Measurements from ENCODE around the gene CLTB. TPM values are rescaled to one million over a fixed set of nuclear protein-coding genes. Genes with fewer than 3 reads are reported as not detected.
A peak's percentile ranks its signal among the peaks of the same experiment; 100 is the strongest.

Gene CLTB
- total and polyA plus RNA-seq, 2 of the 8 experiments (the other 6 are each of a cell fraction or from before 2014, with no cell fraction given): 25.9 to 34.9 TPM

DNA sequence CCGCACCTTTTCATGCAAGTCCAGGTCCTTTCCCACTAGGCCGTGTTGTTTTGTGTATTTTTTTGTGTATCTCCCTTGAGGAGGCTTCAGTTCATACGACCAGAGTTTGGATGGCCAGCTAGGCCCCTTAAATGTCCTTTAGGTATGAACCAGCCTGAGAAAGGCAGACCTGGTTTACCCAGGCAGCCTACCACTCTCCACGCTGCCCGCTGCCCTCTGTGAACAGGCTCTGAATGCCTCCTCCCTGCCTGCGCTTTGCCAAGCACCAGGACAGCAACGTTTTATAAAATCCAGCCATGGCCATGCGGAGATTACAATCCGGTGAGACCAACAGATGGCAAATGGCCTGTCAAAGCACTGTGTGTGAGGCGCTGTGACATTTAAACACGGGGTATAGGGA lies 626 bp upstream of the CLTB start:
- Histone ChIP-seq H3K27ac (ENCODE audit: low read depth, low read length) (no peak overlapping the region), H3K9me3 (ENCODE audit: insufficient read depth in 2 of 2, low read depth in 1 of 2, low read length in 1 of 2) (peaks cover 9 to 12% of the 10 kb centered on the region in 2 experiments; a peak in 1 of 4 replicates), H3K23me2 (ENCODE audit: low read depth, low read length) (no peaks in the 10 kb centered on the region; the same call in 1 of the 2 replicates), H2AFZ (ENCODE audit: low read length) (peak overlapping the region; percentile 73), H3K56ac (replicated peaks; ENCODE audit: insufficient read length, low read depth, low read length) (no peak overlapping the region), H2BK15ac (ENCODE audit: low read length) (peak overlapping the region; percentile 46; the same call in 1 of the 2 replicates), H2BK12ac (ENCODE audit: low read depth, low read length) (no peak overlapping the region), H3K79me1 (ENCODE audit: low read depth, low read length) (no peaks in the 10 kb centered on the region), H3K9ac (replicated peaks in 1 of 4; ENCODE audit: extremely low read depth in 1 of 4, low read depth in 3 of 4, low read length in 3 of 4) (peak overlapping the region in 2 of 4 experiments; percentile 5 to 29; a peak in 2 of 7 replicates), H2BK20ac (ENCODE audit: low read length) (peak overlapping the region; percentile 34; the same call in 1 of the 2 replicates), H2BK5ac (ENCODE audit: low read depth, low read length) (no peak overlapping the region), H2BK120ac (replicated peaks; ENCODE audit: low read depth, low read length) (no peak overlapping the region), H3K18ac (ENCODE audit: extremely low read depth, low read length) (0 out of 2 replicates have a peak overlapping the region, but pooled peaks have one; percentile 24), H2AK5ac (ENCODE audit: low read depth, low read length) (no peak overlapping the region), H4K20me1 (replicated peaks in 1 of 2; ENCODE audit: control insufficient read depth in 1 of 2, insufficient read depth in 2 of 2, low read length in 2 of 2) (peaks cover 0 to 2% of the 10 kb centered on the region in 2 experiments), H3K27me3 (replicated peaks in 1 of 4; ENCODE audit: control insufficient read depth in 3 of 4, extremely low read depth in 1 of 4, insufficient read depth in 3 of 4, low read length in 3 of 4) (peaks cover 0 to 11% (median 9%) of the 10 kb centered on the region in 4 experiments; a peak in 6 of 7 replicates), H3K4me2 (ENCODE audit: insufficient read depth in 1 of 2, low read depth in 2 of 2, low read length in 2 of 2) (peak overlapping the region; percentile 8 to 66; a peak in 3 of 4 replicates), H3K14ac (ENCODE audit: insufficient read length) (no peak overlapping the region), H4K91ac (replicated peaks; ENCODE audit: insufficient read length, low read length) (no peak overlapping the region), H3K4me3 (ENCODE audit: extremely low read depth in 1 of 4, insufficient read depth in 2 of 4, low read depth in 3 of 4, low read length in 4 of 4) (peak overlapping the region in 3 of 4 experiments; percentile 18 to 77 (median 30); a peak in 4 of 8 replicates), H3K23ac (ENCODE audit: insufficient read length) (no peak overlapping the region), H3K4me1 (replicated peaks in 1 of 4; ENCODE audit: control insufficient read depth in 3 of 4, insufficient read depth in 4 of 4, low read length in 3 of 4) (peaks cover 0 to 3% (median 0%) of the 10 kb centered on the region in 4 experiments; a peak in 4 of 7 replicates), H4K5ac (ENCODE audit: insufficient read length, low read depth, low read length) (no peak overlapping the region), H3K79me2 (ENCODE audit: control insufficient read depth in 1 of 2, insufficient read depth in 2 of 2, low read length in 2 of 2) (no peaks in the 10 kb centered on the region), H3K4ac (replicated peaks; ENCODE audit: insufficient read length, low read depth, low read length) (no peak overlapping the region), H3K36me3 (ENCODE audit: control insufficient read depth in 2 of 4, insufficient read depth in 4 of 4, low read length in 3 of 4) (no peaks in the 10 kb centered on the region), H4K8ac (ENCODE audit: extremely low read depth, insufficient read depth, low read length) (peak overlapping the region; percentile 90; the same call in 1 of the 2 replicates)
- DNase-seq (ENCODE audit: low read depth in 1 of 2, low spot score in 2 of 2): no peak
- 86% methylated on average over 11 of the region's 11 CpGs; no CpG with 5 or more reads in 1 of the 2 experiments for WGBS, 2 experiments (ENCODE audit: extremely low coverage in 1 of 2, insufficient coverage in 1 of 2, insufficient read length in 1 of 2, insufficient replicate concordance in 2 of 2, low coverage in 1 of 2, low lambda C conversion rate in 2 of 2, missing lambda C conversion rate in 1 of 2)
- CTCF ChIA-PET (ENCODE audit: partially characterized antibody): interaction anchor here (0.7 to 3.3 kb wide), 7 partner anchors 11 to 170 kb away, joined by 3 to 22 read pairs (median 3); partner anchors contain the start of gene FAF2
- POLR2A ChIA-PET (ENCODE audit: partially characterized antibody): interaction anchor here (1.0 to 1.7 kb wide), 4 partner anchors 10 to 126 kb away, joined by 3 to 8 read pairs (median 4); partner anchors contain the start of genes FAF2 and KIAA1191
- no peak for FAIRE-seq
- TF ChIP-seq POLR2A (IDR thresholded peaks at IDR 0.05; ENCODE audit: control extremely low read depth in 1 of 2, low read depth in 2 of 2, low read length in 2 of 2) (no peak), MAFK (IDR thresholded peaks at IDR 0.05; ENCODE audit: low read depth, low read length) (no peak), SIRT6 (IDR thresholded peaks at IDR 0.05; ENCODE audit: low read length) (no peak), KDM4A (IDR thresholded peaks at IDR 0.05; ENCODE audit: low read depth, low read length, severe bottlenecking) (no peak), RAD21 (IDR thresholded peaks at IDR 0.05 in 1 of 2, conservative IDR thresholded peaks at IDR 0.05 in 1 of 2; ENCODE audit: low read depth in 2 of 2, low read length in 2 of 2) (no peak), SIX5 (IDR thresholded peaks at IDR 0.05; ENCODE audit: low read depth, low read length) (no peak), SAP30 (IDR thresholded peaks at IDR 0.05; ENCODE audit: insufficient read depth, insufficient replicate concordance, low read length) (no peak)
- TF ChIP-seq, protein P1, sequence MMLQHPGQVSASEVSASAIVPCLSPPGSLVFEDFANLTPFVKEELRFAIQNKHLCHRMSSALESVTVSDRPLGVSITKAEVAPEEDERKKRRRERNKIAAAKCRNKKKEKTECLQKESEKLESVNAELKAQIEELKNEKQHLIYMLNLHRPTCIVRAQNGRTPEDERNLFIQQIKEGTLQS (IDR thresholded peaks at IDR 0.05; ENCODE audit: insufficient read depth, low read depth, low read length): no peak

All from H1 (cell line).